ENCODE data around the gene PCSK5.

DNA sequence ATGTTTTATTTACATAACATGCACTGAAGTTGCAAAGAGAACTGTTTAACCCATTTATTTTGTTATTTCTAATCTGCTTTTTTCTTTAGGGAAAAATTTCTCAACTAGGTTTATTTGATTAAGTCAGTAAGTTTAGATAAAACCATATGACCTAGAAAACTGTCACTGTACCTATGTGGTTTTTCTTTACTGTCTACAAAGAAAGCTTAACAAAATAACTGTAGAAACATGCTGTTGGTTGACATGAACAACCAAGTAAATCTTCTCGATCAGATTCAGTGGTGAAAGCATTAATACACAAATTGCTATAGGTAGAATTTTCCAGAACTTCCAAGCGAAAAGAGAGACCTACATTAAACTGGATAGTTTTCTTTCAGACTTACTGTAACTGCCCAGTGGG, 137.4 kb downstream of the PCSK5 start:
- TF ChIP-seq CTCF (IDR thresholded peaks at IDR 0.05; ENCODE audit: control extremely low read depth in 1 of 3, insufficient read depth in 1 of 3, low read depth in 1 of 3, low read length in 3 of 3): no peak
- TF ChIP-seq NRF1 (IDR thresholded peaks at IDR 0.05; ENCODE audit: low read depth, low read length): no peak
- no peak for TF ChIP-seq TAF1 (IDR thresholded peaks at IDR 0.05; ENCODE audit: low read depth, low read length)
- TF ChIP-seq SIN3A (conservative IDR thresholded peaks at IDR 0.05 in 1 of 2, IDR thresholded peaks at IDR 0.05 in 1 of 2; ENCODE audit: low read depth in 1 of 2, low read length in 2 of 2): no peak
- TF ChIP-seq, protein P1, sequence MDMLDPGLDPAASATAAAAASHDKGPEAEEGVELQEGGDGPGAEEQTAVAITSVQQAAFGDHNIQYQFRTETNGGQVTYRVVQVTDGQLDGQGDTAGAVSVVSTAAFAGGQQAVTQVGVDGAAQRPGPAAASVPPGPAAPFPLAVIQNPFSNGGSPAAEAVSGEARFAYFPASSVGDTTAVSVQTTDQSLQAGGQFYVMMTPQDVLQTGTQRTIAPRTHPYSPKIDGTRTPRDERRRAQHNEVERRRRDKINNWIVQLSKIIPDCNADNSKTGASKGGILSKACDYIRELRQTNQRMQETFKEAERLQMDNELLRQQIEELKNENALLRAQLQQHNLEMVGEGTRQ (IDR thresholded peaks at IDR 0.05; ENCODE audit: low read length): no peak
- TF ChIP-seq CEBPB (IDR thresholded peaks at IDR 0.05; ENCODE audit: low read depth, low read length): no peak
